Right renal cortex interstitium (tissue), 3 donors: ENCODE data around the gene GLS. TPM values are rescaled to one million over a fixed set of nuclear protein-coding genes. Genes with fewer than 3 reads are reported as not detected.
"Not testable (repeated sequence)": the region's sequence is repeated elsewhere in the genome, so short reads cannot be mapped to it uniquely, and the experiment has no call there.

ENCODE experiments used
- DNase-seq, 3 donors: peaks; one replicate each; pipeline ENCODE4 v3.0.0-alpha.2; 2013; ENCODE audit warnings: low read depth in 3 of 3, low spot score in 2 of 3
- polyA plus RNA-seq, 3 donors: library from polyadenylated mRNA; unstranded; fragments of 120-200 nt; gene quantifications; one replicate each; pipeline ENCODE4 v1.2.1, GENCODE V29; 2013; ENCODE audit not compliant: insufficient read length in 3 of 3

The GLS gene
- 100 to 1,000 TPM; 259 to 301 (median 293) TPM for polyA plus RNA-seq

- DNase-seq, result peak; percentile 87 to 94 (median 93)
Measured at GRCh38 chr2:190880378-190881083, at the start of gene GLS. Gene GLS (plus strand): TSS chr2:190880821. CDS start chr2:190881085, 264 bp downstream.

- no peak for DNase-seq
Measured at GRCh38 chr2:190831941-190832340, 48.7 kb upstream of the GLS start.

DNA sequence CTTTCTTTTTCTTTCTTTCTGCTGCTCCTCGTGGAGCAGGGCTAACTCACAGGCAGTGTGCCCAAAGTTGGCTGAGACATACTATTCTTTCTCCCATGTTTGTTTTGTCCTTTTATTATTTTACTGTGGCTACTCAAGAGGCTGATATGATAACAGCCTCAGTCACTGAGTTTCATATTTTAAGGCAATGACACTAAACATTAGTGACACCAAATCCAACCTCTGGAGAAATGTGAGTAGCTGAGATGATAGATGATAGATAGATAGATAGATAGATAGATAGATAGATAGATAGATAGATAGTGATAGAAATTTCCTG is 45.8 kb upstream of the GLS start:
- no peak for DNase-seq

GRCh38 chr2:190835303-190835930 is 45.2 kb upstream of the GLS start:
- DNase-seq, result no peak

GRCh38 chr2:190836767-190837166 is 43.9 kb upstream of the GLS start:
- no peak for DNase-seq

DNA sequence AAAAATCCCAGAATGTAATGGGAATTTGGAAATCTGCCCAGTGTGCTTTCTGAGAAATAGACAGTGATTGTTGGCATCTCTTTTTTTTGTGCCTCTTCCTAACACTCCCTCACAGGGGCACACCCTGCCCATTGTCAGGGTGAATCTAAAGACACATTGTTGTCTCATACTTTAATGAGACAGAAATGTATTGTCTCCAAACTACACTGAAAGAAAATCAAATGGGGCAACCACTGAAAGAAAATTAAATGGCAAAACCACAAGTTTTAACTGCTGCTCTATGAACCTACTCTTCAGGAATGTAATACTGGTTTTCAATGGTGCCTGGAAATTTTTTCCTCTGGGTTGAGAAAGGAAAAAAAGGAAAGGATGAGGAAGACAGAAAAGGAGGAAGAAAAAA is 43.2 kb upstream of the GLS start:
- DNase-seq, result no peak

DNA sequence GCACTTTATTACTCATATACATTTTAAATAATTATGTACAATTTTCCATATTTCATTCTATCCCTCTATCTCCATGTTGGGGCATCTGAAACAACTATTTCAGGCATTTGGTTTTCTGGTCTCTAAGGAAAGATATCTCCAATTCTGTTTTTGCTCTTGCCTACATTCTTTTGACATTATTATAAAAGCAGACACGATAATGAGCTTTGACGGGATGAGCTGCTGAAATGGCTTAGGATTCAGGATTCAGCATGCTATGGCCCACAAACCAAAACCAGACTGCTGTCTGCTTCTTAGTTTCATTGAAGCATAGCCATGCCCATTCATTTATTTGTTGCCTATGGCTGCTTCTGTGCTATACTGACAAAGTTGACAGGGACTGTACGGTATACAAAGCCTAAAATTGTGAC is 42.7 kb upstream of the GLS start:
- no peak for DNase-seq

- DNase-seq, result no peak
Measured at GRCh38 chr2:190838492-190838910, 42.1 kb upstream of the GLS start.

- DNase-seq, result no peak
Measured at GRCh38 chr2:190840569-190841172, 40.0 kb upstream of the GLS start.

DNA sequence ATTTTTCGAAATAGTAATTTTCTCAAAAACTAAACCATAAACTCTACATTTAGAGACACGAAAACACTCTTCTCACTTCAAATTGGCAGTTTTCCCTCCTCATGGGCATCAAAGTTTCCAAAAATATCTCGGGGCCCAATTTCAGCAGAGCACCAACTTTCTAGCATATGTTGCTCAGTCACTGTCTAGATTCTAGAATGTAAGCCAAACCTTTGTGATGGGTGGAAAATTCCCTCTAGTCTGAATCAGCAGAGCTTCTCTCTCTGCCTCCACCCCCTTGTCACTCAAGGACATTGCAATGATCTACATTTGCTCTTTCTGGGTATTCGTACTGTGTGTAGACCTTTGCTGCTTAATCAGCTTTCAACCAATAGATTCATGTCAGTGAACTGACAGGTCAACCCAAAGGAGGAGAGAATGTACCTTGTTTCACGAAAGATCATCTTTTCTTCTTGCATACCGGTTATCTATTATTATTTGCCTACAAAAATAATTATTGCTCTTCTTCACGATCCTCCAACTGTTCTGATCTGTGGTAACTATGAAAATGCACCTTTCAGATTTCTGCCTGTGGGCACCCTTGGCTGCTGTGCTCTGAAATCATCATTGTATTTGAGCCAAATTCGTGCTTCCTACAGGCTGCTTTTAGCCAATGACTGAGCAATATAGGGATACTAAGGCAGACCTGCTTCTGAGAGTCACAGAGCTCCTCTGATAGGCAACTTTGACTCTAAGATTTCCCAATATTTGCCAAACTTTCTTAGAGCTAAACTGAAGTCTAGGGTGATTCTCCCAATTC is 38.7 kb upstream of the GLS start:
- DNase-seq, result no peak

DNA sequence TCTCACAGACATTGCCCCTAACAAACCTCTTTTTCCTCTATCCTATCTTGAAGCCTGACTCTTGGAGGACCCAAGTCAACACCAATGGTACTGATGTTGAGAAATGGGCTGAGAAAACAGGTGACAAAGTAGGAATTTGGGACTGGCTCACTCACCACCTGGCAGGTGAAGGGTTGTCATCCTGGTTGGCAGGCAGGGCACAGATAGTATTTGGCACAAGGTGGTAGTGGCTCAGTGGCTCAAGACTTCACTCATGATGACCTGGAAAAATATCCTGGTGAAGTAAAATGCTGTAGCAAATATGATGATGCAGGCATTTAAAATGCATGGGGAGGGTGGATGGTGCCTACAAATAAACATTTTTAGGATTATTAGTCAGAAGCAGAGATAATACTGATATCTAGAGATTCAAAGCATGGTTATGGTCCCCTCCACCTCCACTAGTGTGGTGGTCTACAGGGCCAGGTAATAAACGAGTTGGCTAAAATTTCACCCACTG is 38.0 kb upstream of the GLS start:
- DNase-seq, result no peak

DNA sequence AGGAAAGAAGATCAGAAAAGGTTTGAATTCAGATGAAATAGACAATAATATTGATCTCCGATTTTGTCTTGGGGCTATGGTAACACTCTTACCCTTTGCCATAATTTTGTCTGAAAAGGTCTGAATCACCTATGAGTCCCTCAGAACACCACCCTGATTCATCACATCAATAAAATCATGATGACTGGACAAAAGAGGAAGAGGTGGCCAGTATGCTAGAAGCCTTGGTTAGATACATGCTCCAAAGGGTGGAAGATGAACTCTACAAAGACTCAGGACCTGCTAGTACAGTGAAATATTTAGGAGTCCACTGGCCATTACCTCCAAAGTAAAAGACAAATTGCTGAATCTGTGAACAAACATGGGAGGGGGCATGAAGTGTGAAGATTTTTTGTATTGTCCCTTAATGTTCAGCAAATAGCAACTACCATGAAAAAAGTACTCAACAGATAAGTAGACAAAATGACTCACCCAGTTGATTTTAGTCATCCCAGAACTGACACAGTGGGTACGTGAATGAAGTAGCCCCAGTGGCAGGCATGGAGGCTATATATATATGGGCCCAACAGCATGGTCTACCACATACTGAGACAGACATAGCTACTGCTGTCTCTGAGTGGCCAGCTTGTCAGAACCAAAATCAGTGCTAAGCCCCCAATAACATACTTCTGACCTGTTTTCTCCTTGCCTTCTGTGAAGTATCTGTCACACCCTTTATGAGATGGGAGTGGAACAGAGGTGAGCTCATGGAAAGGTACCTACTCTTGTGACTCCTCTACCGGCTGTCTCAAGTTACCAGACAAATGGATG is 36.5 kb upstream of the GLS start:
- DNase-seq, result no peak

DNA sequence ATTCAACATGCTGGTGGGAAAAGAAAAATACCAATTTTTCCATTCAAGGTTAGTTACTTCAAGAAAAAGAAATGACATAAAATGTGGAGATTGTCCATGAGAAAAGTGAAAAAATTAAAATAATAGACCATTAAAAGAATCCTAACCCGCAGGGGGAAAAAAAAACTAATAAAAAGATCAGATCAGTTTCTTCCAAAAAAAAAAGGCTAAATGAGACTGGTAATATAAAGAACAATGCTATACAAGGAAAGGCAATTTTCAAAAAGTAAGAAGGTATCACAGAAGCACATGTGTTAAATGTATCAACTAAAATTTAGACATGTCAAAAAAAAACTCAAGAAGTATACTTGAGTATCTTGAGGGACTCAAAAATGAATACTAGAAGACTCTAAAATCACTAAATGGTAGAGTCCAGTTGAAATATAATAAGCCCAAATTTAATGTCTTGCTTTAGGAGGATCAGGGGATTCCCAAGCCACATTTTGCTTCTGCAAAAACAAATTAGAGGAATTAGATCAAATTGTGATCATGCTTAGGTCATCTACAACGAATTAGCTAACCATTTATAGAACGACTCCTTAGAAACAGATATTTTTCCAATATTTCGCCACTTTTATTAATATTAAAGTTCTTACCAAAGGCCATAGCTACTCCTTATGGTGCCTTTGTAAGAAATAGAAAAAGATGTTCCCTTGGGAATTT is 35.8 kb upstream of the GLS start:
- no peak for DNase-seq

GRCh38 chr2:190846746-190847145 is 33.9 kb upstream of the GLS start:
- DNase-seq, result no peak

DNA sequence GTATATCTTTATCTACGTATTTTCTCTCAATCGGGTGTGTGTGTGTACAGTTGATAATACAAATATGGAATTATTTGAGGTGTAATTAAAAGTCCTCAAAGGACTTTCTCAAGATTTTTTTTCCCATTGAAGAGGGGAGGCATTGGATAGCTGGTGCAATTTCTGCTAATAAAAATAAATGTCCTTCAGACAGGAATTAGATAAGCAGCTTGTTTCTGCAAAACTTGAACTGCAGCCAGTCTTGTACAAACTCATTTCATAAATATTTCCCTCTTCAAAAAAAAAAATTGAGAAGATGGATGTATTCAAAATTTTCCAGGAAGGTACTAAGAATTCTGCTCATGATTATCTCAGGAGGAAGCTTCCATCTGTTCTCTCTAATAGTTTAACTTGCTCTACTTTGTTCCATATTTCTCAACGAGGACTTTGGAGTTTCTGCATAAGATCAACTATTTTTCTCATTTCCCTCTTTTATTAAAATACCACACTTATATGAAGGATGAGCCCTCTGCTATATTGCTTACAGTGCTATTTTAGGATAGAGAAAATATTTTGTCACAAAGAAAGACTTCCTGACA is 33.0 kb upstream of the GLS start:
- DNase-seq, result no peak

GRCh38 chr2:190849774-190850173 is 30.8 kb upstream of the GLS start:
- no peak for DNase-seq

DNA sequence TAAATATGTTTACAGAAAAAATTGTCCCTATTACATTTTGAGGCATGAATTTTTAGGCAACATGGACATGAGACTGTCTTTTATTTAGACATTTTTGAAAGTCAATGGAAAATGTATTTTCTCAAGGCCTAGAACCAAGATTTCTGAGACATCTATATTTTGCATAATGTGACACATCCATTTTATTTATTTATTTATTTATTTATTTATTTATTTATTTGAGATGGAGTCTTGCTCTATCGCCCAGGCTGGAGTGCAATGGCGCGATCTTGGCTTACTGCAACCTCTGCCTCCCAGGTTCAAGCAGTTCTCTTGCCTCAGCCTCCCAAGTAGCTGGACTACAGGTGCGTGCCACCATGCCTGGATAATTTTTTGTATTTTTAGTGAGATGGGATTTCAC is 27.6 kb upstream of the GLS start:
- not testable (repeated sequence) for DNase-seq

DNA sequence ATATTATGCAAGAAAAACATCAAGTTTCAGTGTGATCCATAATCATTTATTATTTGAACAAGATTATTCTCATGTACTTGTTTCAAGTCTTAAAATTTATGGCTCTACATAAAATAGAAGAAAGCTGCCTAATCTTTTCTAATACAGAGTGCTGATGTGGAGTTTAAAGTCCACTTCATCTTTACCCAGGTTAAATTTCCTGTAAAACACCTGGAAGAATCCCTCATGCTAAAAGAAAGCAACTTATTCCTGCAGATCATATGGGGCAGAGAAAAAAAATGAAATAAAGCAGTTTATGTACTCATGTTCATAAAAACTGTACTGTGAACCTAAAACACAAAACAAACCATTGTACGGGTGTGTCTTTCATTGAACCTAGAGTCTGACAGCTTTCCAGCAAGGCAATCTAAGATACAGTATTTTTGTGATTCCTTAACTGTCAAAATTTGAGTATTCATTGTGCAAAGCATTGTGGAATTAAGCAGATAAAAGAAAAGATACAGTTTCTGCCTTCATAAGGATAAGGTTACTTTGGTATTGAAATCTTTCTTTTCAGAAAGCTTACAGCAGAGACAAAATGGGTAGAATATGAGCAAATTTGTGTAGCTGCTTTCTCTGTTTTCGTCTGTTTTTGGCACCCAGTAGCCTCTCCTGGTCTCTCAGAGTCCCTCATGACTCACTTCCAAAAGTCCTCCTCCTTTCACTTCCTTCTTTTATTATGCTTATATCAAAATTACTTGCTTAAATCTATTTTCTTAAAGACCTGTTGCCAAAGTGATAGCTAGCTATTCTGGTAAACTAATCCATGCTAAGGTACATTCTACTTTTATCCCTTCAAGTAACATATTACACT is 26.9 kb upstream of the GLS start:
- DNase-seq, result no peak
